GM23248 (cell line): ENCODE measurements around the gene GALM. TPM values are rescaled to one million over a fixed set of nuclear protein-coding genes. Genes with fewer than 3 reads are reported as not detected.

ENCODE experiments used
- DNase-seq: peaks from one replicate; pipeline ENCODE4 v3.0.0-alpha.2; 2015
- H2AFZ ChIP-seq: fragments of 200-600 bp; sonication (generic); 2 replicates; pipeline ENCODE4 v1.6.1; 2016; ENCODE audit warnings: antibody characterized with exemption
- H3F3A ChIP-seq: fragments of 200-600 bp; sonication (generic); 2 replicates; pipeline ENCODE4 v1.6.1; 2016; ENCODE audit warnings: mild to moderate bottlenecking, antibody characterized with exemption, mixed run types; ENCODE audit not compliant: insufficient read depth
- H3K27ac ChIP-seq: fragments of 200-600 bp; sonication (generic); 2 replicates; pipeline ENCODE4 v1.5.1; 2016; ENCODE audit warnings: mild to moderate bottlenecking
- H3K27me3 ChIP-seq: fragments of 200-600 bp; sonication (generic); replicated peaks from 2 replicates; pipeline ENCODE4 v1.6.1; 2016; ENCODE audit warnings: mild to moderate bottlenecking; ENCODE audit not compliant: insufficient read depth
- H3K36me3 ChIP-seq: fragments of 200-600 bp; sonication (generic); 2 replicates; pipeline ENCODE4 v1.6.1; 2016; ENCODE audit warnings: low read depth, mild to moderate bottlenecking
- H3K4me1 ChIP-seq: fragments of 200-600 bp; sonication (generic); 2 replicates; pipeline ENCODE4 v1.6.1; 2016; ENCODE audit warnings: mild to moderate bottlenecking; ENCODE audit not compliant: insufficient read depth
- H3K4me2 ChIP-seq: fragments of 200-600 bp; sonication (generic); one replicate; pipeline ENCODE4 v1.6.1; 2016; ENCODE audit warnings: mild to moderate bottlenecking; ENCODE audit not compliant: unreplicated experiment
- H3K4me3 ChIP-seq: fragments of 200-600 bp; sonication (generic); 2 replicates; pipeline ENCODE4 v1.5.1; 2016; ENCODE audit warnings: mild to moderate bottlenecking
- H3K79me2 ChIP-seq: fragments of 200-600 bp; sonication (generic); 2 replicates; pipeline ENCODE4 v1.6.1; 2016; ENCODE audit warnings: mild to moderate bottlenecking; ENCODE audit not compliant: insufficient read depth
- H3K9ac ChIP-seq: fragments of 200-600 bp; sonication (generic); 2 replicates; pipeline ENCODE4 v1.6.1; 2016; ENCODE audit warnings: mild to moderate bottlenecking
- H3K9me2 ChIP-seq: fragments of 200-600 bp; sonication (generic); 2 replicates; pipeline ENCODE4 v1.6.1; 2016; ENCODE audit warnings: mixed run types, mild to moderate bottlenecking, moderate library complexity; ENCODE audit not compliant: insufficient read depth
- H3K9me3 ChIP-seq: fragments of 200-600 bp; sonication (generic); one replicate; pipeline ENCODE4 v1.6.1; 2017; ENCODE audit warnings: low read depth
- H4K20me1 ChIP-seq: fragments of 200-600 bp; sonication (generic); 2 replicates; pipeline ENCODE4 v1.6.0; 2016; ENCODE audit not compliant: insufficient read depth
- EZH2 ChIP-seq: fragments of 200-600 bp; sonication (generic); IDR thresholded peaks from 2 replicates; pipeline ENCODE4 v1.6.1; 2018; ENCODE audit warnings: antibody characterized with exemption, mild to moderate bottlenecking; ENCODE audit not compliant: insufficient read depth, poor library complexity, severe bottlenecking
- EZH2phosphoT487 ChIP-seq: fragments of 200-600 bp; sonication (generic); IDR thresholded peaks from 2 replicates; pipeline ENCODE4 v1.6.1; 2018; ENCODE audit warnings: antibody characterized with exemption, moderate library complexity, mild to moderate bottlenecking, low read depth; ENCODE audit not compliant: insufficient read depth
- WGBS, 2 experiments: methylation state at CpG; one replicate each; pipeline ENCODE4 v1.1.6; 2015 to 2017; ENCODE audit warnings: low lambda C conversion rate in 2 of 2, low coverage in 1 of 2; ENCODE audit errors: missing lambda C conversion rate in 2 of 2; 5-methylcytosine and 5-hydroxymethylcytosine counted together
- in situ Hi-C: fragments of 300-500 bp; cut with MboI; formaldehyde crosslinking; loops from 2 replicates; pipeline ENCODE4 v1.15.0; 2020
- polyA plus RNA-seq: library from polyadenylated mRNA; unstranded; fragments of >200 nt; fragmentation: Nextera tagmentation; extraction: Ambion mirVana; gene quantifications from 2 replicates; pipeline ENCODE4 v1.2.1, GENCODE V29; 2016
- total RNA-seq: library from RNA; depleted of rRNA; stranded (reverse); fragments of >200 nt; shearing (Covaris generic); gene quantifications from 2 replicates; pipeline ENCODE4 v1.2.3, GENCODE V29; 2014

The GALM gene
- total and polyA plus RNA-seq, 2 experiments from 2014 or later: 7.6 to 10.8 TPM

DNA sequence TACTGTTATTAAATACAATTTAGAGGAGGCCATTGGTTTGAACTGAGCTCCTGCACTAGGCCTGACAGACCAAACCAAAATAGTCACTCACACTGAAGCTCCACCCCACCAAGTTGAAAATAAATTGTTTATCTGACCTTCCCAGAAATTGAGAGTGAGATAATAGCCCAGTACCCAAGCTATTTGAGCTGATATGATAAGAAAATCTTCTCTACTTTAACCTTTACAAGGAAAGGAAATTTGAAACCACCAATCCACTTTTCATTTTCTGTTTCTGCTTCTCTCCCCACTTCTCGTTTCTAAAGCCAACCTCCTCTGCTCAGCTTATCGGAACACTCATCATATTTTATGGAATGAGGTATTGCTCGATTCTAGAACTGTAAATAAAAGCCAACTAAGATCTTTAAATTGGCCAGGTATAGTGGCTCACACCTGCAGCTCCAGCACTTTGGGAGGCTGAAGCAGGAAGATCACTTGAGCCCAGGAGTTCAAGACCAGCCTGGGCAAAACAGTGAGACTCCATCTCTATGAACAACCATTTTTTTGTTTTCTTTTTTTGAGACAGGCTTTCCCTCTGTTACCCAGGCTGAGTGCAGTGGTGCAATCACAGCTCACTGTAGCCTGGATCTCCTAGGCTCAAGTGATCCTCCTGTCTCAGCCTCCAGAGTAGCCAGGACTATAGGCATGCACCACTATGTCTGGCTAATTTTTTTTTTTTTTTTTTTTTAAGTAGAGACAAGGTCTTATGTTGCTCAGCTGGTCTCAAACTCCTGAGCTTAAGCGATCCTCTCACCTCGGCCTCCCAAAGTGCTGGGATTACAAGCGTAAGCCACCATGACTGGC is 13.3 kb upstream of the GALM start:
- H3K27me3 ChIP-seq: no peaks in the 10 kb centered on the region; the same call in 1 of the 2 replicates
- no peak overlapping the region for H3K4me2 ChIP-seq
- no peaks in the 10 kb centered on the region for H3K79me2 ChIP-seq
- H3F3A ChIP-seq: no peaks in the 10 kb centered on the region
- H4K20me1 ChIP-seq: no peaks in the 10 kb centered on the region
- no peak for DNase-seq
- no peak overlapping the region for H3K4me3 ChIP-seq
- no peak overlapping the region for H3K27ac ChIP-seq
- TF ChIP-seq EZH2phosphoT487 (no peak), EZH2 (no peak)
- H3K4me1 ChIP-seq: no peaks in the 10 kb centered on the region
- in situ Hi-C loops: no loop called here
- no peak overlapping the region for H2AFZ ChIP-seq
- H3K9me2 ChIP-seq: no peaks in the 10 kb centered on the region
- WGBS, 2 experiments: 87 to 89% methylated on average over 6 of the region's 6 CpGs
- no peaks in the 10 kb centered on the region for H3K36me3 ChIP-seq
- H3K9me3 ChIP-seq: no peaks in the 10 kb centered on the region
- H3K9ac ChIP-seq: no peak overlapping the region

DNA sequence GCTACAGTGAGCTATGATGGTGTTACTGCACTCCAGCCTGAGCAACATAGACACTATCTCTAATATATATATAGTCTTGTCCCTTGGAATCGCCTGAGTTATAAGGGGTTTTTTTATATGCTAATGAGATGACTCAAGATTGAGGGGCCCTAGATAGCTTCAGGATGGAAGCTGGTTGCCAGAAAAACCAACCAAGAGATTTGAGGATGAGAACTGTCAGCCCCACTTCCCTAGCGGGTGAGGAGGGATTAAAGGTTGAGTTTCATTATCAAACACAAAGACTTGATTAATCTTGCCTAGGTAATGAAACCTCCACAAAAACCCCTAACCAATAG is 12.6 kb upstream of the GALM start:
- Histone ChIP-seq H3K4me2 (no peak overlapping the region), H3K9ac (no peak overlapping the region), H3K79me2 (no peaks in the 10 kb centered on the region), H3K27ac (no peak overlapping the region), H3K9me2 (no peaks in the 10 kb centered on the region), H3K36me3 (no peaks in the 10 kb centered on the region), H3K27me3 (no peaks in the 10 kb centered on the region; the same call in 1 of the 2 replicates), H3F3A (no peaks in the 10 kb centered on the region), H3K9me3 (no peaks in the 10 kb centered on the region), H2AFZ (no peak overlapping the region), H4K20me1 (no peaks in the 10 kb centered on the region), H3K4me3 (no peak overlapping the region), H3K4me1 (no peaks in the 10 kb centered on the region)
- 95 to 96% methylated on average over 2 of the region's 2 CpGs for WGBS, 2 experiments
- in situ Hi-C loops: no loop called here
- TF ChIP-seq EZH2 (no peak), EZH2phosphoT487 (no peak)
- DNase-seq: no peak

DNA sequence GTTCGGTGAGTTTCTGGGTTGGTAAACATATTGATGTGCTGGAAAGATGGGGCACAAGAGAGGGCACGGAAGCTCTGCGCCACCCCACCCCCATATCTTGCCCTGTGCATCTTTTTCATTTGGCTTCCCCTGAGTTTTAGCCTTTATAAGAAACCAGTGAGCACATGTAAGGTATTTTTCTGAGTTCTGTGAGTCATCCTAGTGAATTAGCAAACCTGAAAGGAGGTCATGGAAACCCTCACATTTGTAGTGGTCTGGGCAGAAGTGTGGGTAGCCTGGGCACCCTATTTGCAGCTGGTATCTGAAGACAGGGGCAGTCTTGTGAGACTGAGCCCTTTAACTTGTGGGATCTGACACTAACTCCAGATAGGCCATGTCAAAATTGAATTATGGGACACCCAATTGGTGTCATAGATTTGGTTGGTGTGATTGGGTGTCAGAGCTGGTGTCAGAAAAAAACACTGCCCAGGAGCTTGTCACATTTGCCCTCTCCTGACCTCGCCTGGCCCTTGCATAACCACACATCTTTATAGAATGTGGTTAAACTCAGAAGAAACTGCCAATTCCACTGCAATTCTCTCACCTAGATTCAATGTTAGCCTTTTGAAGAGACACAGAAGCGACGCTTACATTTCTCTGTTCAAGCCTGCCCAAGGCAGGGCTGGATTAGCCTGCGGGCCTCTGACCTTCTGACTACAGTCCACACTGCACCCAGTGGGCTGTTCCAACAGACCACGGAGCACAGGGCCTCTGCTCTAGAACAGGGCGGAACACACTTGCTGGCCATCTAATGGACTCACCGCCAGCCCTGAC is 12.0 kb upstream of the GALM start:
- Histone ChIP-seq H3K9me3 (no peaks in the 10 kb centered on the region), H4K20me1 (no peaks in the 10 kb centered on the region), H3F3A (no peaks in the 10 kb centered on the region), H3K27ac (no peak overlapping the region), H3K9me2 (no peaks in the 10 kb centered on the region), H3K4me2 (no peak overlapping the region), H3K4me1 (no peaks in the 10 kb centered on the region), H3K27me3 (no peaks in the 10 kb centered on the region; the same call in 1 of the 2 replicates), H3K36me3 (no peaks in the 10 kb centered on the region), H3K79me2 (no peaks in the 10 kb centered on the region), H3K9ac (no peak overlapping the region), H2AFZ (no peak overlapping the region), H3K4me3 (no peak overlapping the region)
- in situ Hi-C loops: no loop called here
- 83 to 87% methylated on average over 10 of the region's 10 CpGs for WGBS, 2 experiments
- TF ChIP-seq EZH2 (no peak), EZH2phosphoT487 (no peak)
- DNase-seq: no peak

DNA sequence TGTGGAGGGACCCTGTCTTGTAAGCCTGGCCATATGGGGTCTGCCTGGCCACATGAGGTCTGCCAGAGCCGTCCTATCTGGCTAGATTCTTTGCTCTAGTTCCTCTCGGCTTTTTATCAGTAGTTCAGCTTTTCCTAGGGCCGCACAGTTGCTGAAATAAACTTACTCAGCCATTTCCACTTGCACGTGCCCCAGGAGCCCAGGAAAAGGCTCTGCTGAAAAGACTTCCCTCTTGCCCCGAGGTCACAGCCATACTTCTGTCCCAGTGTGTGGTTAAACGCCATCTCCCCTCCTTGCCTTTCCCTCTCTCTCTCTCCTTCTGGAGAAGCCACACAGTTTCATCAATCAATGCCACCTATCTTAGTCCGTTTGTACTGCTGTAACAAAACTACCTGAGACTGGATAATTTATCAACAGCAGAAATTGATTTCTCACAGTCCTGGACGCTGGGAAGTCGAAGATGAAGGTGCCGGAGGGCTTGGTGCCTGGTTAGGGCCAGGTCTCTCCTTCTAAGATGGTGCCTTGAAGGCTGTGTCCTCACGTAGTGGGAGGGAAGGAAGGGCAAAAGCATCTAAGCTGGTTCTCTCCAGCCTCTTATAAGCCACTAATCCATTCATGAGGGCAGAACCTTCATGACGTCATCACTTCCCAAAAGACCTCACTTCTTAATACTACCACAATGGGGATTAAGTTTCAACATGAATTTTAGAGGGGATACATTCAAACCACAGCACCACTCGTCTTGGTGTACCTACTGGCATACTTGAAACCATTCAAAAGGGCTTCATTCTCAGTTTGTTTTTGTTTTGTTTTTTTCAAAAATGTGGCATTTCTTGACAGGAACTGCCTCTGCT is 11.2 kb upstream of the GALM start:
- in situ Hi-C loops: no loop called here
- H3K4me3 ChIP-seq: no peak overlapping the region
- no peaks in the 10 kb centered on the region for H3K4me1 ChIP-seq
- no peak for TF ChIP-seq EZH2phosphoT487
- no peak for TF ChIP-seq EZH2
- H3K9me3 ChIP-seq: no peaks in the 10 kb centered on the region
- no peaks in the 10 kb centered on the region for H3F3A ChIP-seq
- H2AFZ ChIP-seq: no peak overlapping the region
- WGBS, 2 experiments: 60 to 62% methylated on average over 13 of the region's 13 CpGs
- H3K27me3 ChIP-seq: no peaks in the 10 kb centered on the region
- H3K36me3 ChIP-seq: no peaks in the 10 kb centered on the region
- no peak overlapping the region for H3K27ac ChIP-seq
- H3K9me2 ChIP-seq: no peaks in the 10 kb centered on the region
- no peak overlapping the region for H3K9ac ChIP-seq
- no peaks in the 10 kb centered on the region for H3K79me2 ChIP-seq
- H3K4me2 ChIP-seq: no peak overlapping the region
- no peaks in the 10 kb centered on the region for H4K20me1 ChIP-seq
- DNase-seq: no peak
